NCI-H2171 (cell line): Measurements from ENCODE around the gene RPH3AL.

Experiments used
- DNase-seq: peaks from one replicate; lab custom pipeline; 2025; lab: John Stamatoyannopoulos, UW

Gene RPH3AL, protein sequence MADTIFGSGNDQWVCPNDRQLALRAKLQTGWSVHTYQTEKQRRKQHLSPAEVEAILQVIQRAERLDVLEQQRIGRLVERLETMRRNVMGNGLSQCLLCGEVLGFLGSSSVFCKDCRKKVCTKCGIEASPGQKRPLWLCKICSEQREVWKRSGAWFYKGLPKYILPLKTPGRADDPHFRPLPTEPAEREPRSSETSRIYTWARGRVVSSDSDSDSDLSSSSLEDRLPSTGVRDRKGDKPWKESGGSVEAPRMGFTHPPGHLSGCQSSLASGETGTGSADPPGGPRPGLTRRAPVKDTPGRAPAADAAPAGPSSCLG

DNA sequence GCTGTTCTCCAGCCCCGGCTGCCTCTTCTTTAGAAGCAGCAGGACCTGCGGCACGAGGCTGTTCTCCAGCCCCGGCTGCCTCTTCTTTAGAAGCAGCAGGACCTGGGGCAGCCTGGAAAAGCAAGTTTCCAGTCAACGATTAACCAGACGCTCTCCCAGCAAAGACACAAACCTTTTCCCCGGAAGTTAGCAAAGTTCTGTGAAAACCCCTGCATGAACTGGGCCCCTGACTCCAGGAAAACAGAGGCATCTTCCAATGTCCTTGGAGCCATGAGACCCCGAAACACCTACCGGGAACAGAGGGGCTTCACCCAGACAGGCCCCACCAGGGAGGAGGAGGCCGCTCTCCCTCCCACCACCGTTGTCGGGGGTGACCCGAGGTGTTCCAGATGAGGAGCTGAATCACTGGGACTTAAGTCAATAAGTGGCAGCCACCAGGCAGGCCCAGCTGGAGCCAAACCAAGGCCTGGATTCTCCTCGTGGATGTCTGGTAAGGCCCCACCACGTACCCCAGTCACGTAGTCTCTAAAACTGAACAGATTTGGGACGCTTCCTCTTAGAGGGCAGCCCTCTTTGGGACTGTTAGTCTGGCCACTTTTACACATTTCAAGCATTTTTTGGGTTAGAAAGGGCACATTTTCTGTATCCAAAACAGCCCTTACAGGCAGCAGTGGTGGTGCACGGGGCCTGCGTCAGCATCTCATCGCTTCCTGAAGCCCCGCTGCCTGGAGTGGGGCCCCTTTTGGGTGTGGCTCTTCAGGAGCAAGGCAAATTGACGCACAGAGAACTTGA lies at the start of gene RPH3AL:
RPH3AL (minus strand) TSS at position 387 of the 792 bp plus-strand sequence. CDS start 25,264 bp downstream, outside the sequence.
- peak; percentile 69 for DNase-seq

DNA sequence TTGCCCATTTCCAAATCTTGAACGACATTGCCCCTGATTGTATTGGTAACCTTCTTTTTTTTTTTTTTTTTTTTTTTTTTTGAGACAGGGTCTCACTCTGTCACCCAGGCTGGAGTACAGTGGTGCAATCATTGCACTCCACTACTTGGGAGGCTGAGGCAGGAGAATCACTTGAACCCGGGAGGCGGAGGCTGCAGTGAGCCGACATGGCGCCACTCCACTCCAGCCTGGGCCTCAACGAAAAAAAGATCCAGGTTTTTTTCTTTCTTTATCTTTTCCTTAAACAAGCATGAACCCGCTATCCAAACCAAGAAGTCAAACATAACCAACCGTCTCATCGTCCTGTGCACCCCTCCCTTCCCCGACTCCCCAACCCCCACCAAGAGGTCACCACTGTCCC lies 47.6 kb upstream of the RPH3AL start:
- no peak for DNase-seq

DNA sequence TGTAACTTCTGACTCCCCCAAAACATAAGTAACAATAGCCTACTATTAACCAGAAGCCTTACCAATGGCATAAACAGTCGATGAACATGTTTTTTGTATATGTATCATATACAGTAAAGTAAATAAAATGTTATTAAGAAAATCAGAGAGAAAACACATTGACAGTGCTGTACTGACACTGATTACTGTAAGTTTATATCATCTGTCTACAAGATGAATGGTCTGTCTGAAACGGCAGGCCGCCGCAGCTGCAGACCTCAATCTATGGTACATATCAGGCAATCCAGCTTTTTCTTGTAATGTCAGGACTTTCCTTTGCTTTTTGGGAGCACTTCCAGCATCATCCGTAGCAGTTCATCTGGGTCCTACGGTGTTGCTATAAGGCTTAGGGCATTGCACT lies 44.2 kb upstream of the RPH3AL start:
- DNase-seq, result no peak

DNA sequence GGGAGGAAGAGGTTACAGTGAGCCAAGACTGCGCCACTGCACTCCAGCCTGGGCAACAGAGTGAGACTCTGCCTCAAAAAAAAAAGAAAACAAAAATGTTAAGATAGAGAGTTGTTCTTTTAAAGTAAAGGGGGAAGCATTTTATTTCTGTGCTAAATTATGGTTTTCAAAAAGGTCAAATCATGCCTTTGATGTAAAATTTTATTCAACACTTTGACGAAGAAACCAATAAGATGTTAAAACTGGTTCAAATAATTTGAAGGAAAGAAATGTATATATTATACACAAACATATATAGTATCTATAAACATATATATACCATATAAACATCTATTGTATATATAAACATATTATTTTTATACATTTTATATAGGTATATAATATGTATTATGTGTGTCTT lies 43.4 kb upstream of the RPH3AL start:
- no peak for DNase-seq

DNA sequence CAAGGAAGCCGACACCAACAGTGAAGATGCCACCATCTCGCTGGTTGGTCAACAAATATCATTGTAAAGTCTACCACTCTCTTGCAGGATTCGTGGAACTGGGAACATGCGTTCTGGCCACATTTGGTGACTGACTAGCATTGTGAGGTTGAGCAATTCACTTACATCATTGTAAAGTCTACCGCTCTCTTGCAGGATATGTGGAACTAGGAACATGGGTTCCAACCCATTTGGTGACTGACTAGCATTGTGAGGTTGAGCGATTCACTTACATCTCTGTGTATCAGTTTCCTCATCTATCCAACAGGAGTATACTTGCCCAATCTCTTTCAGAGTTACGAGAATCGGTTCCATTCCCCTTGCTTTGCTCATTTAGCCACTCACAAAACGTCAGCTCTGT lies 42.6 kb upstream of the RPH3AL start:
- no peak for DNase-seq

DNA sequence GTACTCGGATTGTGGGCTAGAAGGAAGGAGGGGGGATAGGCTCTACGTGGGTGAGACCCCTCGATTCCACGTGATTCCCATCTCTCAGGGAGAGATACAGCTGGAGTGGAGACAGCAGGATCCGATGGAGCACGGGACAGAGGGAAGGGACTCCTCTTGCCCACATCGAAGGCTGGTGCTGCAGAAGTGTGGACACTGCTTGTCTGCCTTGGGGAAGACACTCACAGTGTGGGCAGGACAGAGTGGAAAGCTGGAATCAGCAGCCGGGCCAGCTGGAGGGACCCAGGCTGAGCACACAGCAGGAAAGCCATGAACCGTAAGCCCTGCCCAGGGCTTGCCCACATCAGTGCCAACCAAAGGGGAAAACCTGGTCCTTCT lies 42.1 kb upstream of the RPH3AL start:
- no peak for DNase-seq

DNA sequence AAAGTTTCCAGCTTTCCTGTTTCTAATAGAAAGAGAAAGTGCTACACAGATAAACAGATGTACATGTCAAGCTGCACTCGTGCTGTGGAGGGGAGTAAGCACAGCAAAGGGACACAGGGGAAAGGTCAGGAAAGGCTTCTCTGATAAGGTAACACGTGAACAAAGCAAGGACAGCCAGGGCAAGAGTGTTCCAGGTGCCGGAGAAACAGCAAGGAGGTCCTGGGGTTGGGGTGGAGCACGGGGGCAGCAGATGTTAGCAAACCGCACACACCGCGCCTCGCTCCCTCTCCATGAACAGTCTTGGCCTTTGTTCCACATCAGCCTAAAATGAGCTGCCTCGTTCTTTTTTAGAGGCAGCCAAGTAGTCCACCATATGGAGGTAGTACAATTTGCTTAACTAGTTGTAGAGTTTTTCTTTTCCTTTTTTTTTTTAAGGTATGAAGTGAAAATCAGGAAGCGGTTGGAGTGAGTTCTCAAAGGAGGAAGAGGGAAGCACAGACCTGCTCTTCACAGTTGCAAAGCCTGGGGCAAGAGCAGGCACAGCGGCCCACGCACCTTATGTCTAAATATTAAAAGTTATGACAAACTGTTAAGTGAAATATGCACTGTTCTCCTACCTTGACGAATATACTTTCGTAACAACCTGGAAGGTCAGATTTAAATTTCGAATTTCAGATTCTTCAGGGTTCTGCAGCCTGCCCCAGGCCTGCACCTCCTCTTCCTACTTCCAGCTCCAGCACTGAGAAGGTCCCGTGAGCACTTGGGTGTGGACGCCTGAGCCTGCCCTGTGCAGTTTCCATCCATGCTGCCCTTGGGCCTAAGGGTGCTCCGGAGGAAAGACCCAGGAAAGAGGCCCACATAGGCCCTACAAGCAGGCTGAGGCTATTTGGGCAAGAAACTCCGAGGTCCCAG lies 41.5 kb upstream of the RPH3AL start:
- DNase-seq, result no peak

DNA sequence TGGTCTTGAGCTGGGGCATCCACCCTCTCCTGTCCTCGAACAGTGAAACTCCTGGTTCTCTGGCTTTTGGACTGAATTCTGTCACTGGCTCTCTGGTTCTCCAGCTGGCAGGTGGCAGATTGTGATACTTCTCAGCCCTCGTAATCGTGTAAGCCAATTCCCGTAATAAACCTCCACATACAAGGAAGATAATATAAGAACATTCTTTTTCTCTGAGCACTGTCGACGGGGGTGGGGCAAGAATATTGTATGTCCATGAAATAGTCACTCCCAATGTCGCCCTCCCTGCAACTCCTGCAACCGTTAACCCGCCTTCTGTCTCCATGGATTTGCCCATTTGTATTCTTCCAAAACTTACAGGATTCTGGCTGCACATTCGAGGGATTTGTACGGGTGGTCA lies 39.2 kb upstream of the RPH3AL start:
- DNase-seq, result no peak

DNA sequence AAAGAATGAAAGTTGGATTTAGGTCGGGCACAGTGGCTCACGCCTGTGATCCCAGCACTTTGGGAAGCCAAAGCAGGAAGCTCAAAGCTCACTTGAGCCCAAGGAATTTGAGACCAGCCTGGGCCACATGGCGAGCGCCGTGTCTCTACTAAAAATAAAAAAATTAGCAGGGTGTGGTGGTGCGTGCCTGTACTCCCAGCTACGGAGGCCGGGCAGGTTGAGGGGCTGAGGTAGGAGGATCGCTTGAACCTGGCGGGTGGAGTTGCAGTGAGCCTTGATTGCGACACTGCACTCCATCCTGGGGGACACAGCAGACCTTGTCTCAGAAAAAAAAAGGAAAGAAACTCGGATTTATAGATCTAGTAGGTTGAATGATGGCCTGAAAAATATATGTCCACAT lies 37.4 kb upstream of the RPH3AL start:
- DNase-seq, result no peak

DNA sequence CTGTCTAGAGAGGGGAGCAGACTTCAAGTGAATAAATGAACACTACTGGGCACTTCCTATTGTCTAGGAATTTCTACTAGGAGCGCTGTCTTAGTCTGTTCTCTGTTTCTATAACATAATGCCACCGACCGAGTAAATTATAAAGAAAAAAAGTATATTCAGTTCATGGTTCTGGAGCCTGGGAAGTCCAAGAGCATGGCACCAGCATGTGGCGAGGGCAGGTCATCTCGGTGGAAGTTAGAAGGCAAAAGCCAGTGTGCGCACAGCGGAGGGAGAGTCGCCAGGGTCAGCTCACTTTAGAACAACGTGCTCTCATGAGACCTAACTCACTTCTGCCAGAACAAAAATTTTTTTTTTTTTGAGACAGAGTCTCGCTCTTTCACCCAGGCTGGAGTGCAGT lies 35.5 kb upstream of the RPH3AL start:
- no peak for DNase-seq

DNA sequence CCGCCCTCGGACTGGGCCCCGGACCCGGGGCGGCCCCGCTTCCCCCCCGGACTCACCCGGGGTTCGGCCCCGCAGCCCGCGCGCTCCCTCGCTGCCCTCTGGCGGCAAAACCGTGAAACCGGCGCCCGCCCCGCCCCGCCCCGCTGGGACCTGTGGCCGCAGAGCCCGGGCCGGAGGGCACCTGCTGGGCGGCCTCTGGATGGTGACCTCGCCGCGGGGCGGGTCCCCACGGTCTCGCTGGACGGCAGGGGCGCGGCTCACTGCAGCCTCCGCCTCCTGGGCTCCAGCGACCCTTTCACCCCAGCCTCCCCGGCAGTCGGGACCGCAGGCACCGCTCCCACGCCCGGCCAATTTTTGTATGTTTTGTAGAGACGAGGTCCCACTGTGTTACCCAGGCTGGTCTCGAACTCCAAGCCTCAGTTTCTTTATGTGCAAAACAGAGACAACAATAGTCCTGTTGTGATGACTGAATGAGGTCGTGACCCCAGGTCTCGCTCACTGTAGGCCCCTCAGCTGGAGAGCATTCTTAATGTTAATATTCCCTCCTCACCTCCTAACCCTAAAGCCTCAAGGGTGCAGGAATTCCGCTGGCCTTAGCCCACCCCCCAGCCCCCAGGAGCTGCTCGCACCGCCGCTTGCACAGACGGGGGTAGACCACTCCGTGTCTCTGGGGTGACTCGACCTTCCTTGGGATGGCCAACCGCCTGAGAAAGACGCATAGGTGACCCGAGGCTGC lies 33.7 kb upstream of the RPH3AL start:
- peak; percentile 31 for DNase-seq

DNA sequence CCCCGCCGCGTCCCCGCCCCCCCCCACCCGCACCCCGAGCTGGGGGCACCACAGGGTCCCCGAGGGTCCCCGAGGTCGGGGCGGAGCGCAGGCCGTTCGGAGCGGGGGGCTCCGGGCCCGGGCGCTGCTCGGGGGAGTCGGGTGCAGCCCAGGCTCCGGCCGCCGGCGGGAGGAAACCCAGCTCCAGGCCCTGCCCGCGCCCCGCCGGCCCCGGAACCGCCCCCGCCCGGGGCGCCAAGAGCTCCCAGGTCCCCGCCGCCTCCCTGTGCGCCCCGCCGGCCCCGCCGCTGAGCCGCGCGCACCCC lies 33.2 kb upstream of the RPH3AL start:
- no peak for DNase-seq

DNA sequence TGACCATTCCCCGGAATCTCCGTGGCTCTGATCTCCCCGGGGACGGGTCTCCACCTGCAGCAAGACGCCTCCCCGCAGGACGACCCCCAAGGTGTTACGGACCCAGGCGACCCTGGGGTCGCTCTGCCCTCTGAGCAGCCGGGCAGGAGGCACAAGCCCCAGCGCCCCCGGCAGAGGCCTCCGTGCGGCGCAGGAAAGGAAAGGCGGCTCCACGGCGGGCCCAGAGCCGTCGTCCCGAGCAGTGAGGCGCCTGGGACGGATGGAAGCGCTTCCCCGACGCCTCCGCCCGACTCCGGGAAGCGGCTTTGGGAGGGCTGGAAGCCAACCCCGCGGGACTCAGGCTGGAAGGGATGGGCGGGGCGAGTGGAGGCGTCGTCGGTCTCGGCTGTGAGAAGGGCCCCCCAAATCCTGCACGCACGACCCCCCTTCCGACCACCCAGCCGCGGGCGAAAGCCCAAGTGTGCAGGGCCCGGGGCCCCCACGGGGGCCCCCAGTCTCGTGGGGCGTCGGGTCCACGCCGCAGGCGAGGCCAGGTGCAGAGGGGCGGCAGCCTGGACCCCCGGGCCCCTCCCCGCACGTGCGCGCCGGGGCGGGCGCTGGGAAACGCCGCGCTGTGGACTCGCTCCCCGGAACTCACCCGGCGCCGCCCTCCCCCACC lies 32.7 kb upstream of the RPH3AL start:
- DNase-seq, result peak; percentile 8

DNA sequence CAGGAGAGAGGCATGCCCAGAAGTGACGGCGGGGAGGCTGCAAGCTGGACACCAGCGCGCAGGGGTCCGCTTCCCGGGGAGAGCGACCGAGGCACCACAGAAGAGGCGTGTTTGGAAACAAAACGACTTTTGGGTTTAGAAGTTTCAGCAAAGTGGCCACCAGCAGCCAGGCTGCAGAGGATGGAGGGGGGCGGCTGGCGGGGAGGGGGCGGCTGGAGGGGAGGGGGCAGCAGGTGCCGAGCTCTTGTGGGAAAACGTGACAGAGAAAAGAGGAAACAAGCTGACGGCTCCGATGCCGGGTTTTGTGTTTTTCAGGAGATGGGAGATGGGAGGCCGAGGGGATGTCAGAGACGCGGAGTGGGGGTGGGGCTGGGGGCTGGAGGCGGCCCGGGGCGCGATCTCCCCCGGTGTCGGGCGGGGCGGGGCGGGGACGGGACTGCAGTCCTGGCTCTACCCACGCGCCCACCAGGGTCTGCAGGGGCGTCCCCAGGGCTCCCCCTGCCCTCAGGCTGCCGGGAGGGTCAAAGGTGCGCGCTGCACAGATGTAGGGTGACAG lies 32.1 kb upstream of the RPH3AL start:
- DNase-seq, result no peak

DNA sequence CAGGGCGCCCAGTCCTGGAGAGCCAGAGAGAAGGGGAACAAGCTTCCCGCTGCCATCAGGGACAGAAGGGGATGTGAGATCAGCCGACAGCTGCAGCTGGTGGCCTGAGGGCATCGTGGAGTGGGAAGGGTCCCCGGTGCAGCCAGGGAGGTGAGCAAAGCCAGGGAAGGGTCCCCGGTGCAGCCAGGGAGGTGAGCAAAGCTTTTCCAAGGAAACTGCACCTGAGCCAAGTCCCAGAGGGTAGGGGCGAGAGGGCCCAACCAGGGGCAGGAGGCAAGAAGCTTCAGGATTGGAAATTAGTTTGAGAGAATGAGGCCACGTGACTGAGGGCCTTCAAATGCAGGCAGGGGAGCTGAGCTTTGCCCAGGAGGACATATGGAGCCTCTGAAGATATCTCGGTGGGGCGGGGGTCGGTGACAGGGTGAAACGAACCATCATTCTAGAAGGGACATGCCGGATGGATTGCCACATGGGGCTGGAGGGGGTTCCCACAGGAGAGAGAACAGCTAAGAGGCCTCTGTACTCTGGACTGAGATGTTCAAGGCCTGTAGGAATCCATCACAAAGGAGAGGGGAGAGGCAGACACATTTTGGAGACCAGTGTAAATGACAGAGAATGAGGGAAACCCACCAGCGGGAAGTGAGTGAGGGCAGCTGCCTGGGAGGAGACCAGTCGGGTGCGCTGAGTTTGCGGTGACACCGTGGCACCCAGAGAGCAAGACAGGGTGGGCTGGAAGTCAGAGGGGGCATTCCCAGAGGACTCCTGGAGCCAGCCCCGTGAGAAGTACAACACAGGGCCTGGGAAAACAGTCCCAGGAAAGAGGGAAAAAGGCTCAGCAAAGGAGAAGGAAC lies 31.4 kb upstream of the RPH3AL start:
- no peak for DNase-seq

DNA sequence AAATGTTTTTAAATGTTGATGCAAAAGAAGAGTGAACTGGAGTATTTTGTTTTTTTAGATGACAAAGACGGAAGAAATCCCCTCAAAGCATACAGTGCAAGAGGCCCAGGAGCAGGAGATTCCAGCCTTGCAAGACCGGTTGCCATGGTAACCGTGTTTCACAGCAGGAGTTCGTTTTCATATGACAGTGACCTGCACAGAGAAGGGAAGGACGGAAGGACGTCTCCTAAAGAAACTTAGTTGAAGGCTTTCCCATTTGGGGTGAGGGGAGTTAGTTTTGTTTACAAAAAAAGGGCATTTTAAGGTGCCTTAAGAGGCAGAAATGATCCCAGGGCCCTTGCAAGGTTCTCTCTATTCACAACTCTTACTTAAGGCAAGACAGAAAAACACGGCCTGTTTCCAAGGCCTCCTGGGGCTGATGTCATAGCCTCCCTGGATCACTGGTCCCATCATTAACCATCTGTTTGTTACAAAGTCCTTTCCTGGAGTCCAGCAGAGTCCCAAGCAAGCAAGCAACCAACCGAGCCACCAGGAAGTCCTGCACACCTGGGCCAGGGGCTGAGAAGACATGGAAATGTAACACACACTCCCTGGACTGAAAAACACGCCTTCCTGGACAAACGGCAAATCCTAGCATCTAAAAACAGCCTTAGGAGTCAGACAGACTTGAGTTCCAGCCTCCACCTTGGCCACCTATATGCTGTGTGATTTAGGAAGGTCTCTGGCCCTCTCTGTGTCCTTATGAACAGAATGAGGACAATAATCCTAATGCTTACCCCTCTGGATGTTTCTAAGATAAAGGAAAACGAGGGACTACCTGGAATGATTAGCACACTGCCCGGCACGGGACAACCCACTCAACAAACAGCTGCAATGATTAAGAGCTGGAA lies 30.3 kb upstream of the RPH3AL start:
- peak; percentile 4 for DNase-seq

DNA sequence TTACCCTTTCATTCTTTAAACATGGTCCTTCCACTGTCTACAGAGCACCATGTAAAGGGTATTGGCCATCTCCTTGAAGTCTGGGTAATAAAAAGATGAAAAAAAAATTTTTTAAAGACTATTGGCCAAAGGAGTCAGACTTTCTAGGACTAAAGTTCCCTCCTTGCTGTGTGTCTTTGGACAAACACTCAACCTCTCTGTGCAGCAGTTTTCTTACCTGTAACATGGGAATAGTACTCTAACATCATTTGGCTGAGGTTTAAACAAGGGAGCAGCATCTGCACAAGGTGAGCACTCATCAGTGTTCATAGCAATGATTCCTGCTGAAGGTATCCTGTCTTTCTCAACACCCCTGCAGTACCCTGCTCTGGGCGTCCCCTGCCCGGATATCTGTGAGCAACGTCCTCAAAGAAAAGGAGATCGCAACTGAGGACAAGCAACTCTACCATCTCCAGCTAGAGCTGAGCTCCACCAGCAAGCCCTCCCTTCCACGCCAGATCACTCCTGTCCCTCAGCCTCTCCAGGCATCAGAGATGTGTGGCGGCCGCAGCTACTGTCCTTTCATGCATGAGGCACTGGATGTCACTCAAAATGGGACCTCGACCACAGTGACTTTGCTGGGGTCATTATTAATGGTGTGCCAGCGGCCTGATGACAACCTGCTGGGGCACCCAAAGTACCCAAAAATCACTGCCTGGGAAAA lies 29.5 kb upstream of the RPH3AL start:
- DNase-seq, result no peak

DNA sequence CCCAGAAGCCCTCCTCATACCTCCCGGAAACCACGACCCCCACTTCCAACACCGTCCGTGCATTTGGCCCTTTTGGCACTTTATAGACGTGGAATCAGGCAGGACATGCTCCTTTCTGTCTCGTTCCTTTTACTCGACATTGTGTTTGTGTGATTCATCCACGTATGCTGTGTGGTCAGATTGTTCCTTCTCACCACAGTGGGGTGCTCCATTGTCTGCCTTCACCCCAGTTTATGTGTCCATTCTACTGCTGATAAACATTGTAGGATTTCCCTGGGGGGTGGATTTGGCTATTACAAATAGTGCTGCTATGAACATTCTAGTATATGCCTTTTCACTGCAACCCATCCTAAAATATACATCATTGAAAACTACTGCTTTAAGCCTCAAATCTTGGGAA lies 28.9 kb upstream of the RPH3AL start:
- no peak for DNase-seq
